DND-41 (cell line): Measurements from ENCODE around the gene SETBP1.

Experiments
- ATAC-seq: fragments of 200-7000 bp; cut with Tn5 transposase; 3 replicates; pipeline ENCODE4 v1.9.1; 2021; ENCODE audit warnings: low read depth; ENCODE audit not compliant: insufficient read depth
- DNase-seq: peaks from one replicate; pipeline ENCODE4 v3.0.0-alpha.2; 2020
- H2AFZ ChIP-seq: 2 replicates; pipeline ENCODE4 v1.6.0; 2012; ENCODE audit warnings: low read depth, low read length
- H3K27ac ChIP-seq: 2 replicates; pipeline ENCODE4 v1.5.1; 2012; ENCODE audit warnings: low read length, inconsistent platforms
- H3K27me3 ChIP-seq: fragments of 200-600 bp; sonication (generic); 2 replicates; pipeline ENCODE4 v1.6.0; 2012; ENCODE audit warnings: low read length, mild to moderate bottlenecking, inconsistent platforms; ENCODE audit not compliant: insufficient read depth, poor library complexity
- H3K36me3 ChIP-seq: 2 replicates; pipeline ENCODE4 v1.5.1; 2012; ENCODE audit warnings: low read length, inconsistent platforms; ENCODE audit not compliant: insufficient read depth
- H3K4me1 ChIP-seq: 2 replicates; pipeline ENCODE4 v1.5.1; 2012; ENCODE audit warnings: mild to moderate bottlenecking, low read length; ENCODE audit not compliant: insufficient read depth
- H3K4me2 ChIP-seq: 2 replicates; pipeline ENCODE4 v1.6.0; 2012; ENCODE audit warnings: mild to moderate bottlenecking, moderate library complexity, low read length, inconsistent platforms; ENCODE audit not compliant: insufficient read depth
- H3K4me3 ChIP-seq, 2 experiments: fragments of 200-600 bp in 1 of 2; shearing (Covaris generic) in 1 of 2; 2 replicates each; pipeline ENCODE4 v1.5.1; 2012 to 2016; ENCODE audit warnings: inconsistent platforms in 2 of 2, low read length in 2 of 2, mild to moderate bottlenecking in 2 of 2, low read depth in 1 of 2, moderate library complexity in 1 of 2
- H3K79me2 ChIP-seq: 2 replicates; pipeline ENCODE4 v1.6.0; 2012; ENCODE audit warnings: low read length, inconsistent platforms; ENCODE audit not compliant: insufficient read depth
- H3K9ac ChIP-seq: 2 replicates; pipeline ENCODE4 v1.6.0; 2012; ENCODE audit warnings: low read depth, mild to moderate bottlenecking, inconsistent platforms, low read length, moderate library complexity
- H3K9me3 ChIP-seq: 2 replicates; pipeline ENCODE4 v1.5.1; 2012; ENCODE audit warnings: low read length, moderate library complexity, mild to moderate bottlenecking, inconsistent platforms; ENCODE audit not compliant: insufficient read depth, severe bottlenecking
- H4K20me1 ChIP-seq: 2 replicates; pipeline ENCODE4 v1.6.0; 2012; ENCODE audit warnings: low read length; ENCODE audit not compliant: insufficient read depth
- EZH2 ChIP-seq: IDR thresholded peaks from 3 replicates; pipeline ENCODE4 v1.6.1; 2012; ENCODE audit warnings: borderline replicate concordance, low read depth, mild to moderate bottlenecking, moderate library complexity, low read length, inconsistent platforms; ENCODE audit not compliant: severe bottlenecking
- TF ChIP-seq, protein P1 (sequence below): IDR thresholded peaks from 2 replicates; pipeline ENCODE4 v1.5.1; 2012; ENCODE audit warnings: borderline replicate concordance, low read length, moderate library complexity, mild to moderate bottlenecking; ENCODE audit not compliant: poor library complexity, severe bottlenecking; ENCODE audit errors: extremely low read depth

Gene SETBP1

DNA sequence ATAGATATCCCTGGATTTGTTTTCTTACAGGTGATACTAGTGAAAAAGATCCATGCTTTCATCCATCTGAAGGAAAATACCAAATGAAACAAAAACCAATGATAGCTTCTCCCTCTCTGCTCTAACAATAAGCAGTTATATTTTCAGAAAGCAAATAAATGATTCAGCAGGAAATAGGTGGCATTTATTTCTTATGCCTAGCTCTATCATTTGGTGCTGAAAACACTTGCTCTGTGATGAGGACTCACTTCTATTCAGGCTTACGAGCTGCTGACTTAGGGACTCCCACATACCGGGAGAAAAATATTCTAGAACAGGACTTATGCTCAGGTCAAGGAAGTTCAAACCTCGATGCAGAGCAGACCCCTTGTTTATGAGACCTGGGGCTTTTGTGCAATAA is 142.6 kb downstream of the SETBP1 start:
- TF ChIP-seq, protein P1, sequence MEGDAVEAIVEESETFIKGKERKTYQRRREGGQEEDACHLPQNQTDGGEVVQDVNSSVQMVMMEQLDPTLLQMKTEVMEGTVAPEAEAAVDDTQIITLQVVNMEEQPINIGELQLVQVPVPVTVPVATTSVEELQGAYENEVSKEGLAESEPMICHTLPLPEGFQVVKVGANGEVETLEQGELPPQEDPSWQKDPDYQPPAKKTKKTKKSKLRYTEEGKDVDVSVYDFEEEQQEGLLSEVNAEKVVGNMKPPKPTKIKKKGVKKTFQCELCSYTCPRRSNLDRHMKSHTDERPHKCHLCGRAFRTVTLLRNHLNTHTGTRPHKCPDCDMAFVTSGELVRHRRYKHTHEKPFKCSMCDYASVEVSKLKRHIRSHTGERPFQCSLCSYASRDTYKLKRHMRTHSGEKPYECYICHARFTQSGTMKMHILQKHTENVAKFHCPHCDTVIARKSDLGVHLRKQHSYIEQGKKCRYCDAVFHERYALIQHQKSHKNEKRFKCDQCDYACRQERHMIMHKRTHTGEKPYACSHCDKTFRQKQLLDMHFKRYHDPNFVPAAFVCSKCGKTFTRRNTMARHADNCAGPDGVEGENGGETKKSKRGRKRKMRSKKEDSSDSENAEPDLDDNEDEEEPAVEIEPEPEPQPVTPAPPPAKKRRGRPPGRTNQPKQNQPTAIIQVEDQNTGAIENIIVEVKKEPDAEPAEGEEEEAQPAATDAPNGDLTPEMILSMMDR: no peak
- TF ChIP-seq EZH2: no peak
- Histone ChIP-seq H4K20me1 (no peaks in the 10 kb centered on the region), H3K9ac (no peak overlapping the region), H3K79me2 (no peaks in the 10 kb centered on the region), H3K9me3 (no peaks in the 10 kb centered on the region), H2AFZ (no peak overlapping the region), H3K4me3 (no peak overlapping the region), H3K27ac (no peak overlapping the region), H3K4me1 (no peaks in the 10 kb centered on the region), H3K36me3 (no peaks in the 10 kb centered on the region), H3K4me2 (no peak overlapping the region), H3K27me3 (no peaks in the 10 kb centered on the region)
- DNase-seq (no peak), ATAC-seq (no peak)

DNA sequence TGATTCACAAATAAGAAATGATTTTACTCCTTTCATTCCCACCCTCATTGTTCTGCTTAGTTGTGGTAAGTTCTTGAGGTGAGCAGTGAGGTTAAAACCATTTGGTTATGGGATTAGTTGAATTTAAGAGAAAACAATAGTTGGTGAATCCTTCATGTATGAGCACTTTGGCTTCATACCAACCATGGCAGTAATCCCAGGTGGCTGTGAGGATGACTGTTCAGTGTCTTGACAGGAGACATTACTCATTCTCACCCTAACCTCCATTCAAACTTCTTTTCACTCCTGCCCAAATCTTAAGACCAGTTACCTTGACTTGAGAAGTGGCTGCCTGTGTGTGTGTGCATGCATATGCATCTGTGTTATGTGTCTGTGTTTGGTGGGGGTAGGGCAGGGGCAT is 143.1 kb downstream of the SETBP1 start:
- Histone ChIP-seq H3K79me2 (no peaks in the 10 kb centered on the region), H3K27me3 (no peaks in the 10 kb centered on the region), H3K4me3 (no peak overlapping the region), H3K4me1 (no peaks in the 10 kb centered on the region), H3K36me3 (no peaks in the 10 kb centered on the region), H3K4me2 (no peak overlapping the region), H2AFZ (no peak overlapping the region), H3K9ac (no peak overlapping the region), H3K27ac (no peak overlapping the region), H3K9me3 (no peaks in the 10 kb centered on the region), H4K20me1 (no peaks in the 10 kb centered on the region)
- no peak for DNase-seq
- ATAC-seq: peak; percentile 39; the same call in 1 of the 3 replicates
- no peak for TF ChIP-seq EZH2
- TF ChIP-seq, protein P1: no peak

DNA sequence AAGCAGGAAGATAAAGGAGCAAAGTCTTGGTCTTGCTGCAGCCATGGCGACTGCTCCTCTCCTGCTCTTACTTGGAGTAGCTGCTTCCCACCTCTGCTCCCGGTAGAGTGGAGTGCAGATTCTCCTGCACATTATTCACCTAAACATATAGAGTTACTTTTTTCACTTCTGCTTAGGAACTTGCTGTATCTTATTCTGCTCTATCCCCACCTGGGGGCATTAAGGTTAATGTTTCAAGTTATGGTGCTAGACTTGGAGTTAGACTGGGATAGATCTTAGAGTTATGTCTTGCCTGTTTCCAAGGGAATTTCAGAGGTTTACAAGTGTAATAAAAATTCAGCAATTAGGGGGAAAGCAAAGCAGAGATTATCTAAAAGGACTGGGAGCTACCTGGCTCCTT is 144.2 kb downstream of the SETBP1 start:
- Histone ChIP-seq H3K4me1 (no peaks in the 10 kb centered on the region), H2AFZ (no peak overlapping the region), H3K9ac (no peak overlapping the region), H3K27me3 (no peaks in the 10 kb centered on the region), H3K4me2 (no peak overlapping the region), H4K20me1 (no peaks in the 10 kb centered on the region), H3K79me2 (no peaks in the 10 kb centered on the region), H3K36me3 (no peaks in the 10 kb centered on the region), H3K9me3 (no peaks in the 10 kb centered on the region), H3K4me3 (no peak overlapping the region), H3K27ac (no peak overlapping the region)
- ATAC-seq: no peak
- TF ChIP-seq EZH2: no peak
- TF ChIP-seq, protein P1: no peak
- DNase-seq: no peak
